Measurements from ENCODE around the gene STAT3.

- TF ChIP-seq ETS1 (conservative IDR thresholded peaks at IDR 0.05; ENCODE audit: control insufficient read depth, low read depth, low read length) = no peak
- TF ChIP-seq ZNF449 (CRISPR knock-in tag; IDR thresholded peaks at IDR 0.05) = no peak
- TF ChIP-seq ZNF644 (tag; IDR thresholded peaks at IDR 0.05; ENCODE audit: low read depth) = no peak
- TF ChIP-seq SRF (CRISPR knock-in tag; IDR thresholded peaks at IDR 0.05) = no peak
- no peak for TF ChIP-seq ZNF740 (CRISPR knock-in tag; IDR thresholded peaks at IDR 0.05)
- no peak for TF ChIP-seq ZNF740 (tag; IDR thresholded peaks at IDR 0.05)
- no peak for TF ChIP-seq NRF1 (conservative IDR thresholded peaks at IDR 0.05 in 1 of 2, IDR thresholded peaks at IDR 0.05 in 1 of 2)
- no peak for TF ChIP-seq FOXJ3 (CRISPR knock-in tag; IDR thresholded peaks at IDR 0.05)
- no peak for TF ChIP-seq NFIC (IDR thresholded peaks at IDR 0.05)
- no peak for TF ChIP-seq EZH2 (IDR thresholded peaks at IDR 0.05; ENCODE audit: borderline replicate concordance, low read depth, low read length)
- no peak for TF ChIP-seq POLR2A (conservative IDR thresholded peaks at IDR 0.05)
- TF ChIP-seq PRMT5 (CRISPR knock-in tag; IDR thresholded peaks at IDR 0.05) = no peak
- no peak for TF ChIP-seq ATF3 (IDR thresholded peaks at IDR 0.05)
- no peak for TF ChIP-seq ATF3 (CRISPR knock-in tag; conservative IDR thresholded peaks at IDR 0.05)
- TF ChIP-seq JUN (IDR thresholded peaks at IDR 0.05; ENCODE audit: borderline replicate concordance, low read depth, low read length) = no peak
- TF ChIP-seq JUN (CRISPR knock-in tag; IDR thresholded peaks at IDR 0.05; ENCODE audit: borderline replicate concordance) = no peak
- TF ChIP-seq REST (IDR thresholded peaks at IDR 0.05; ENCODE audit: borderline replicate concordance) = no peak
- TF ChIP-seq REST (CRISPR knock-in tag; IDR thresholded peaks at IDR 0.05; ENCODE audit: low read depth) = no peak
Observed at GRCh38 chr17:42408061-42408460, 19.8 kb upstream of the STAT3 start.
